ENCODE data around the gene EIF2S1.
"Not testable (repeated sequence)": the region's sequence is repeated elsewhere in the genome, so short reads cannot be mapped to it uniquely, and the experiment has no call there.

The EIF2S1 gene

DNA sequence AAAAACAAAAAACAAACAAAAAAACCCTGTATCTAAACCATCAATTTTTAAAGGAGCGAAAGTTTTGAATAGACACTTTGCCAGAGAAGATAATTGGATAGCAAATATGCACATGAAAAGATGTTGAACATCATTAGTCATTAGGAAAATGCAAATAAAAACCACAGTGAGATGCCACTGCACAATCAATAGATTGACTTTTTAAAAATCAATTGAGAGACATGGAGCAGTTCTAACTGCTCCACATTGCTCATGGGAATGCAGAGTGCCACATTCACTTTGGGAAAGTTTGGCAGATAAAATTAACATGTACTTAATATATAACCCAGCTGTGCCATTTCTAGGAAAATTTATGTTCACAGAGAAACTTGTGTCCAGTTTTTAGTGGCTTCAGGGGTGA, 12.7 kb downstream of the EIF2S1 start:
- DNase-seq (ENCODE audit: low read depth) = no peak

DNA sequence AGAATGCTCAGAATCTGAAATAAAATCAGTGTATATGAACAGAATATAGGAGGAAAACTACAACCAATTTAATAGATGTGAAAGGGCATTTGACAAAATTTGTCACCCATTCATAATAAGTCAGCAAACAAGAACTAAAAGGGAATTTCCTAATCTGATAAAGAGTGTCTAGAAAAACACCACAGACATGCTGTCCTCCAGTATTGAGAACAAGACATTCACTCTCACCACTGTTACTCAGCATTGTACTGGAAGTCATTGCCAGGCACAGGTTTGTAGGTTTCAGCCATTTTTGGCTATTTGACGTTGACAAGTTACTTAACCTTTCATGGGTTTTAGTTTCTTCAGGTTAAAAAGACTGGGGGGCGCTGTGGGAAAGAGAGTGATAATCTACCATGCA, 13.2 kb downstream of the EIF2S1 start:
- no peak for DNase-seq (ENCODE audit: low read depth)

DNA sequence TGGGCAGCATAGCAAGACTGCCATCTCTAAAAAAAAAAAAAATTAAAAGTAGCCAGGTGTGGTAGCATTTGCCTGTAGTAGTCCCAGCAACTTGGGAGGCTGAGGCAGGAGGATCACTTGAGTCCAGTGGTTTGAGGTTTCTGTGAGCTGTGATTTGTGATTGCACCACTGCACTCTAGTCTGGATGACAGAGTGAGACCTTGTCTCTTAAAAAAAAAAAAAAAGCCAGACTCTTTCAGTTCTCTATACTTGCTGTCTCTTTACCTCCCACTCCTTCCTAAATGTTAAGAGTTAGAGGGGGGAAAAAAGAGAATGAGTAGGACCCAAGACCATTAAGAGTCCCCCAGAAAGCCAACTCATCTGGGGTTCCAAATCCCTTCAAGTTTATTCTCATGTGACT, 17.8 kb downstream of the EIF2S1 start:
- DNase-seq (ENCODE audit: low read depth) = no peak

DNA sequence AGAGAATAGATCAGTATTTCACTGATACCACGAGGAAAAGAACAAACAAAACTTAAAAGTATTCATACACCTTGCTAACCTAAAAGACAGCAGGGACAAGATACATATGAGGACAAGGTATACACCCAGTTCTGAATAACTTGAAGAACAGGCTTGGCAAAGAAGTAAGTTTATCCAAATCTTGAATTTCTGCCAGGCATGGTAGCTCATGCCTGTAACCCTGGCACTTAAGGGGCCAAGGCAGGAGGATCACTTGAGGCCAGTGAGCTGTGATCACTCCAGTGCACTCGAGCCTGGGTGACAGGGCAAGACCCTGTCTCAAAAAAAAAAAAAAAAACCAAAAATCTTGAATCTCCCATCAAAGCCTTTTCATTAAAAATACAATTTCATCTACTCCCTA, 25.0 kb downstream of the EIF2S1 start:
- no peak for DNase-seq (ENCODE audit: low read depth)

DNA sequence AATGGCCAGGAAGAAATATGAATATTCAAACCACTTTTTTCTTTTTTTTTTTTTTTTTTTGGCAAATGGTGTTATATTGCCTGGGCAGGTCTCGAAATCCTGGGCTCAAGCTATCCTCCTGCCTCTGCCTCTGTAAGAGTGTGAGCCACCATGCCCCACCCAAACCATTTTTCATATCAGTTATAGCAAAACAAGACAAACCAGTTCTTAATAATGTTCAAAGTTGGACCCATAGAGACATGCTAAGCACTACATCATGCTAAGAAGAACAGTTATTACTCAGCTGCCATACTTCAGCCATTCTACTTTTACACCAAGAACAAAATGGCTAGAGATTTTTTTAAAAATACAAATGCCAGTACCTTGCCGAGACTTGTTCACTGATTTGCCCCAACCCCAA, 25.5 kb downstream of the EIF2S1 start:
- no peak for DNase-seq (ENCODE audit: low read depth)

DNA sequence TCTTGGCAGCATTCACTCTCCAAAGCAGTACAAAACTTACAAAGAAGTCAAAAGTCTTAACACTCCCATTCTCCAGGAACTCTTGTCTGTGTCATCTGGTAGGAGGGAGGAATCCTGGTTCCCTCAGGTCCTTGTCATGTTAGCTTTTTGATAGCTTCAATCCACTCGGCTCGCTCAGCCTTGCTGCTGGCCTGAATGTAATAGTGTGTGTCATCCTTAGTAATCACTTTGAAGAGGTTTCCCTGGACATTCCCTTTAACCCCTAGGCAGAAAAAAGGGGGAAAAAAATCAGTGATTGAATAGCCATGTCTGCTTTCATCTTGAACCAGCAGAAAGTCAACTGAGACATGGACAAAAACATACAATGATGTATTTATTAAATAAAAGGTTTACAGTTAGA, 27.1 kb downstream of the EIF2S1 start:
- DNase-seq (ENCODE audit: low read depth) = no peak

DNA sequence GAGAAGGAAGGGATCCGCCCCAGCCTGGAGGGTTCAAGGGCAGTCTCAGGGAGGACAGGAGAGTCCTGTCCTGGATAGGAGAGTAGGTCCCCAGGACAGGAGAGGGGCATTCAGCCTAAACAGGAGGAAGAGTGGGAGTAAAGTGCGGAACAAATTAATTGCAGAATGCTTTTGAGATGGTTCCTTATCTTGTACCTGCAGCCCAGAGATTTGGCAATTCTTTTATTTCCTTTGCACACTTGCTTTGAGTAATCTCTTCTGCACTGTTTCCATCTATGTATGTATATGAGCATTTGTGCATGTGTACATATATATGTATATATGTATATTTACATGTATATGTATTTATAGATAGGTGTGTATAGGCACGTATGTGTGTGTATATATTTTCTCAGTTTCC, 29.1 kb downstream of the EIF2S1 start:
- DNase-seq (ENCODE audit: low read depth) = no peak

DNA sequence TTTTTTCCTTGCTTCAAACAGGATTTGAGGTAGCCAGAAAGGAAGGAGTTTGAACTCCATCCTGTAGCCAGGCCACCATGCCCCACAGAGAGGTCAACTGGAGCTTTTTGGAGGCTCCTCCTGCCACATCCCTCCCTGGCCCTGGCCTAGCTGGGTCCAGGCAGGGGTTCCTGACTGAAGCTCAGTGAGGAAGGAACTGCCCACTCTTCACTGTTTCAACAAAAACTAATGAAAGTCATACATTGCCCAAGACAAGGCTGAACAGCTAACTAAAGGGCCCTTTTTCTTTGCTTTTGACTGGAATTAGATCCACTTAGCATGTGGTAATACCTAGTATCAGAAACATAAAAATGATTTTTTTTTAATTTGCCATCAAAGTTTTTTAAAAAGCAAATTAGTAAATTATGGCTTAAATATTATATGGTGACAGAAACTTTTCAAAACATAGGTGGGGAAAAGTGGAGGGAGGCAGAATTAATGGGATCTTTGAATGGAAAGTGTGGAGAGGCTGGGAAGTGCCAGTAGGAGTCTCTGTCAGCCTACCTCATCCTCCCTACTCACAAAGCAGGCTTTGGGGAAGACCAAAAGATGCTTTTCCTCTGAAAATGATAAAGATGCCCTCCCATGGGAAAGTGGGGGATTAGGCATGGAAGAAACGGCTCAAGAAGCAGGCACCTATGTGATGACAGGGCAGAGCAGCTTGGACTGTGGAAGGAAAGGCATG, 29.8 kb downstream of the EIF2S1 start:
- DNase-seq (ENCODE audit: low read depth) = no peak

DNA sequence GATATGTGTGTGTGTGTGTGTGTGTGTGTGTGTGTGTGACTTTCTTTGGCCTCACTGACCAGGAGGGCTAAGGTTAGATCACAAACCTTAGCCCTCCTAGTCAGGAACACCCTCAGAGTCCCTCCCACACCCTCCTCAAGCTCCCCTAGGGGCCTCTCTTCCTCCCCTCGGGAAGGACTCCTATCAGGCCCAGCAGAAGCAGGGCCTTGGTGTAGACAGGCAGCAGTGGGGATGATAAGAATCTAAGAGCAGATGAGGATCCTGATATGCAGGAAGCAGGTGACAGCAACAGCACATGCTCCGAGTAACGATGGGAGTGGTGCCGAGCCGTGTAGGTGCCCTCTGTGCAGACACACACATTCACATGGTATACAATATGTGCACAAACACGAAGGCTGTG, 31.1 kb downstream of the EIF2S1 start:
- DNase-seq (ENCODE audit: low read depth) = no peak

DNA sequence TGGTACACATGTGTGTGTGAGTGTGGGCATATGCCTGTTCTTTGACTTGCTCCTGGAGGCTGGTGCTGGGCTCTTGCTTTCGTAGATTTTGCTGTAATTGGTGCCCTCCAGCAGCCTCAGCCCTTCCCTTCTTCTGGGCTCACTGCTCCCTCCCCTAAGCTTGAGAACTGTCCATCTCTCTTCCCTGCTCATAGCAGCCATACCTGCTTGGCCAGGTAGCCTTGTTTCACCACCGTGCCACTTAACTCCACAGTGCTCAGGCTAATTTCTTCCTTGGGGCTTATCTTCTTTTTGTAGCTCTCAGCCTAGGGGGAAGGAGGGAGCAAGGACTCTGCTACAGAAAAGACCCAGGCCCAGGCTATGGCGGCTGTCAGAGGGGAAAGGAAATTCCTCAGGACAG, 32.0 kb downstream of the EIF2S1 start:
- DNase-seq (ENCODE audit: low read depth) = no peak

DNA sequence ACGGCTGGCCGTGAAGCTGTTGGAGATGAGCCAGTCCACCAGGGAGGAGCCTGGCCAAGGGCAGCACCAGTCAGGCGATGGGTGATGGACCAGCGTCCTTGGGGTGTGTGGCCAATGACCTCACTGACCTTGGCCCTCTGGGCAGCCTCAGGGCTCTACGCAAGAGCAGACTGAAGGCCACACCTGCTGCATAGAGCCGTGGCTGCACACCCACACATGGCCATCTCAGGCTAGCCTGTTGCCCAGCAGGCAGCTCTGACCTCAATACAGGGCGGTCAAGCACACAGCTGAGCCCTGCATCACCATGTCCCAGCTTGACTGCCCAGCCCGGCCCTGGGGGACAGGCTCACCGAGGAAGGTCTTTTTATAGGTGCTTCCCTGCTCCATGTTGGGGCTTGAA, 32.7 kb downstream of the EIF2S1 start:
- no peak for DNase-seq (ENCODE audit: low read depth)

DNA sequence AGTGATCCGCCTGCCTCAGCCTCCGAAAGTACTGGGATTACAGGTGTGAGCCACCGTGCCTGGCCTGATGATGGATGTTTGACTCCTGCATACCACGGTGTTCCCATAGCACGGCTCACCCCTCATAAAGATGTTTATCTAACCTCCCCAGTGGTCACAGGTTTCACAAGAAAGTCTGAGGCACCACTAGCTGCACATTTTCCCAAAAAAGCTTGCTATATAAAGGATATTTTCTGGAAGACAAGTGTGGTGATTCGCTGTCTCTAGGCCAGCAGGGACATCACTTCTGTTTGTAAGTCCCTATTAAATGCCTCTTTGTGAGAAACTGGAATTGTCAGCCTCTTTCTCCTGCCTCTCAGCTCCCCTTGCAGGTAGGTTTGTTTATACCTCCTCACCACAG, 33.6 kb downstream of the EIF2S1 start:
- no peak for DNase-seq (ENCODE audit: low read depth)

DNA sequence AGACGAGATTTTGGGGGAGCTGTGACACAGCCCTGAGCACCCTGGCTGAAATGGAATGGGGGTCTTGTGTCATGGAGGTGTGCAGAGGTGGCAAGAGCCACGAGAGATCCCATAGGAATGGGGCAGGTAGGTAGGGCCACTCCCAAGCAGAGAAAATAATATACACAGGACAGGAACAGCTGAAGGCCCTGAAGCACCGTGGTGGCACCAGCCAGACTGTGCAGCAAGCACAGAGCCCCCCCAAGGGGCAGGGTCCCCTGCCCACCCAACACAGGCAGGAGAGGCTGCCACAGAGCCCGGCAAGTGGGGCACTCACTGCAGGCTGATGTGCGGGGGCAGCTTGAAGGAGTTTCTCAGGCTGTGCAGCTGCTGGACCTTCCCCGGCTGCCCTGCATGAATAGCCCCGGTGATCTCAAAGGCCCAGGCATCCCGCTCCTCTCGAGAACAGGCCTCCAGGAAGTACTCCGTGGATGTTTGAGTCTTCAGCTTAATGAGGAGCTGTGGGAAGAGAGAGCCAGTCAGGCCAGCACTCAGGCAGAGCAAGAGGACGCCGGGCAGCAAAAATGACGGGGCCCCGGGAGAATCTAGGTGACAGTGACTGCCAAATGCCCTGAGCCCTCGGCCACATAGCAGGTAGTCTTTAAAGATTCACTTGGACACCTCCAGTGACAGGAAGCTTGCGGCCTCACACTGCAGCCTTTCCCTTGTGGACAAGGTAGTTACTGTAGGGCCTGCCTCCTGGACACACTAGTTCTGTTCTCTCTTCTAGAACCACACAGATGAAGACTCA, 35.2 kb downstream of the EIF2S1 start:
- no peak for DNase-seq (ENCODE audit: low read depth)

DNA sequence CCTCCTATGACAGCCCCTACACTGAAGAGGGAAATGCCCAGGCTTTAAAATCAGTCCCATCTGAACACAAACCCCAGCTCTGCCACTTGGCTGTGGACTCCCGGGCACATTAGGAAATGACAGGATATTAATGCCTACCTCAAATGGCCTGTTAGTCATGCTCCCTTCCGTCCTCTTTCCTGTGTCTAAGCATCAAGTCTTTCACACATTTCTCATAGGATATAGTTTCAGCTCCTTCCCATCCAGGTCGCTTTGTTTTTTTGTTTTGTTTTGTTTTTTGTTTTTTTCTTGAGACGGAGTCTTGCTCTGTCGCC, 35.7 kb downstream of the EIF2S1 start:
- DNase-seq (ENCODE audit: low read depth) = no peak

DNA sequence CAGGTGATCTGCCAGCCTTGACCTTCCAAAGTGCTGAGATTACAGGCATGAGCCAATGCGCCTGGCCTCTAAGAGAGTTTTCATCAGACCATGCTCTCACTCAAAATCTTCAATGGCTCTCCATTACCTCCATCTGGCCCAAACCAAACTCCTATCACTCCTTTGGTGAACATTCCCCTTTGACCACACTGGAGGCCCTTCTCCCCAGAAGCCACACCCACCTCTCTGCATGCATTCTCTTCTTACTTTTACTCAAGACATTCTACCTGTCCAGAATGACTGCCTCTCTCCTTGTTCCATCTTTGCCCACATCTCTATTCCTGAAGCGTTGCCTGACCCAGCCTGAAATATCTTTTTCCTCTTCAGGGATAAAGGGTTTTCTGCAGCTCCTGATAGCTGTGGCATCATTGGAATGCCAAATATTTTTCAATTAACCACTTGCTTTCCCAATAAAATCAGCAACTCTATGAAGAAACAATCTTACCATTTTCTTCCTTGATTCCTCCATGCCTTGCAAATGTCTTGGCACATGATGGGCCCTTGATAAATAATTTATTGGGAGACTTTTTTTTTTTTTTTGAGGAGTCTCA, 36.3 kb downstream of the EIF2S1 start:
- DNase-seq (ENCODE audit: low read depth) = no peak

DNA sequence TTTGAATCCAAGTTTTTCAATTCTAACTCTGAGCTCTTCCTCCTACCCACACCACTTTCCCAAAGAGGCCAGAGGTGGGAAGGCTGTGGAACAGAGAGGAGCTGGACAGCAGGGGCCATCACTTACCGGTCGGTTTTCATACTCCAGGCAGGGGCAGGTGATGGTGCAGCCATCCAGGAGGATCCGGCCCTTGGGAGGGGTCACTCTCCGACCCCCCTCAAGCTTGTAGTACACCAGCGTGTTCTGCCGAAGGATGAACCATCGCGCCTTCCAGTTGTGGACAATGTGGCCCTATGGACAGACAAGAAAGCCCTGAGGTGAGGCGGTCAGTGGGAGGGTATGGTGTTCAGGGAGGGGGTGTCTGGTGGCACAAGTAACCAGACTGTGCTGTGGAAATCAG, 37.4 kb downstream of the EIF2S1 start:
- DNase-seq (ENCODE audit: low read depth) = no peak

DNA sequence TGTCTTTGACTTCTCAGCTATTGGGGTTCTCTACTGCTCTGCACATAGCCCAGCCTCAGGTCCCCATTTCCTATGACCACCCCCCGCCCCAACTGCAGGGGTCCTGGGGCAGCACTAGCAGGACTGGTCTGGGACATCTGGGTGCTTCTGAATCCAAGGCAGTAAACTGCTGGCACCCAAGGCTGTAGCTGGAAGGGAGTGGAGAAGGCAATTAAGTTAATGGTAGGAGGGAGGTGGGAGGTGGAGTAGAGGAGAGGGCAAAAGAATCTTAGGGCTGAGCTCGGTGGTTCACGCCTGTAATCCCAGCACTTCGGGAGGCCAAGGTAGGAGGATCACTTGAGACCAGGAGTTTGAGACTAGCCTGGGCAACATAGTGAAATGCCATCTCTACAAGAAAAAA, 40.3 kb downstream of the EIF2S1 start:
- DNase-seq (ENCODE audit: low read depth) = no peak

DNA sequence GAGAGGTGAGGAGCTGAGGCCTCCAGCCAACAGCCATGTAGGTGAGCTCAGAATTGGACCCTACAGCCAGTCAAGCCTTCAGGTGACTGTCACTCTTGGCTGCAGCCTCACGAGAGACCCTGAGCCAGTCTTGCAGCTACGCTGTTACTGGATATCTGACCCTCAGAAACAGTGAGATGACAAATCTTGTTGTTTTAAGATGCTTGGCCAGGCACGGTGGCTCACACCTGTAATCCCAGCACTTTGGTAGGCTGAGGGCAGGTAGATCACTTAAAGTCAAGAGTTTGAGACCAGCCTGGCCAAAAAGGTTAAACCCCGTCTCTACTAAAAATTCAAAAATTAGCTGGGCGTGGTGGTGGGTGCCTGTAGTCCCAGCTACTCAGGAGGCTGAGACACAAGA, 45.6 kb downstream of the EIF2S1 start:
- DNase-seq (ENCODE audit: low read depth) = no peak

DNA sequence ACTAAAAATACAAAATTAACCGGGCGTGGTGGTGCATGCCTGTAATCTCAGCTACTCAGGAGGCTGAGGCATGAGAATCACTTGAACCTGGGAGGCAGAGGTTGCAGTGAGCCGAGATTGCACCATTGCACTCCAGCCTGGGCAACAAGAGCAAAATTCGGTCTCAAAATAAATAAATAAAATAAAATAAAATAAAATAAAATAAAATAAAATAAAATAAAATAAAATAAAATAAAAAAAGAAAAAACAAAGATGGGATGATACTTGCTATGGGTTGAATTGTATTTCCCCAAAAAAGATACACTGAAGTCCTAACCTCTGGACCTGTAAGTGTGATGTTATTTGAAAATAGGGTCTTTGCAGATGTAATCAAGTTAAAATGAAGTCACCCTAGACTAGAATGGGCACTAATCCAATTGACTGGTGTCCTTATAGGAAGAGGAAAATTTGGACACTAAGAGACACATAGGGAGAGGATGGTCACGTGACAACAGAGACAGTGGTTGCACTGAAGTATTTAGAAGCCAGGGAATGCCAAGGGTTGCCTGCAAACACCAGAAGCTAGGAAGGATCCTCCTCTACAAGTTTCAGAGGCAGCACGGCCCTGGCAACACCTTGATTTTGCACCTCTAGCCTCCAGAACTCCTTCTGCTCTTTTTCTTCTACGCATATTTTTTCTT, 48.1 kb downstream of the EIF2S1 start:
- not testable (repeated sequence) for DNase-seq (ENCODE audit: low read depth)

DNA sequence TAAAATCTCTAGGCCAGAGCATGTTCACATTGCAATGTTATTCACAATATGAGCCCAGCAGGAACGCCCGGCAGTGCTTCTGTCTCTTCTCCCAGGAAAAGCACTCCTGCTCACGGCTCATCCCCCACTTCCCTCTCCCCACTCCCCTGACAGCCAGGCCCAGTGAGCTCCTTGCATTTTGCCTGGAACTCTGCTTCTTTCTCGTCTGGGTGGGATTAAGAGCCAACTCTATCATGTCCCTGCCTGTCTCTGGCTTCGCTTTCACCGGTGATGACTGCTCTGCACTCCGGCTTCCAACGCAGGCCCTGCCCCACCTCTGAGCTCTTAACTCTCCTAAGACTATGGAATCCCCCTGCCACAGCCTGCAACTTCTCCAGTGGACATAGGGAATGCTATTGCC, 49.3 kb downstream of the EIF2S1 start:
- no peak for DNase-seq (ENCODE audit: low read depth)

DNA sequence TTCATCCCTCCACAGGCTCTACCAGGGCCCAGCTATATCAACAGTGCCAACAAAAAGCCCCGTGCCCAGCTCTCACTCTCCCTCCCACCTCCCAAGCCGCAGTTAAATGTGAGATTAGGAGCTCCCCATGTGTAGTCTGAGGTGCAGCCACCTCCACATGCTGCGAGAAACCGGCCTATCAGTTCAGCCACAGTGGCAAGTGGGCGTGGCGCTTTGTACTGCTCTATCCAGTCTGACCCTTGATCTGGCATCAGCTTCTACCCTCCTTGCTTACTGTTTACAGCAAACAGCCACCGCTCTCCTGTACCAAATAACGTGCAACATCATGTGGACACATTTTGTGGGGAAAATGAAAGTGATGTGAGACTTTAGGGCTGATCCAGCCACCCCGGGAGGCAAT, 50.2 kb downstream of the EIF2S1 start:
- no peak for DNase-seq (ENCODE audit: low read depth)

DNA sequence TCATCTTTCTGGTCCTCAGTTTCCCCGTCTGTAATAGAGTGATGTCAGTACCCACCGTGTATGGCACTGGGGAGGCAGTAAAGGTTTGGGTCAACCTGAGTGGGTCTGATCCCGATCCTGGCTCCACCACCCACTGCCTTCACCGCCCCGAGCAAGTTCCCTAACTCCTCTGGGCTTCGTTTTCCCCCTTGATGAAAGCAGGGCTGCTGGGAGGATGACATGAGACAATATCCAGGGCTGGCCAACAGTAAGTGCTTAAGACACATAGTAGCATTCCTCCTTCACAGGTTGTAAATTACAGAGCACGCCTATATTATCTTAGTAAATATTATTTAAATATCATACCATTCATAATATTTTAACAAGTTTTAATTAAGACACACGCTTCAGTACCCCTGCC, 51.2 kb downstream of the EIF2S1 start:
- no peak for DNase-seq (ENCODE audit: low read depth)

DNA sequence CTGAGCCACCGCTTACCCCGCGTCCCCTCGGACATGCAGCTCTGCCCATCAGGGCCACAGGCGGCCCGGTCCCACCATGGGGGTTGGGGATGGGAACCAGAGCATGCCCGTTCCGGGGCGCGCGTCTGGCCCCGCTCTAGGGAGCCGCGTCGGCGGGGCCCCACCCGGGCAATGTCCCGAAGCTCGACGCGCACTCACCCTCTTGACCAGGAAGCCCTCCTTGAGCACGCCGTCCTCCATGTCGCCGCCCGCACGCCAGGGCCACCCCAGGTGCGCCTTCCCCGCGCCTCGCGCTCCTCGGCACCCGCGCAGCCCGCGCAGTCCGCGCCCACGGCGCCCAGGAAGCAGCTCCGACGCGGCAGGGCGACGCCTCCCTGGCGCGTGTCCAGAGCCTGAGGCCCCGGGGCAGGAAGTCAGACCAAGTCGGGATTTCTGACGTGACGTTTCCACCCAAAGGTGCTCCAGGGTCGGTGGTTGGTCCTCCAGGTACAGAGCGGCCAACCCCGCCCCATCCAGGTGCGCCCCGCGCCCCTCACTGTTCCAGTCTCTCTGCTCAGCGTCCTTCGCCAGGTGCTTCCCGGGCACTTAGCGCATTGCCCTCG, 51.8 kb downstream of the EIF2S1 start, which contains the start of gene PLEK2:
PLEK2 (minus strand) TSS at position 346 of the 602 bp plus-strand sequence; CDS start at position 240, 106 bp downstream.
- DNase-seq (ENCODE audit: low read depth) = peak; percentile 19

All from fibroblast of gingiva (primary cell).